Vagina (tissue), 2 donors: ENCODE data around the gene AGO4.

Experiments
- CTCF ChIP-seq, 3 experiments: fragments of 450-650 bp in 2 of 3; fragments of 200-600 bp in 1 of 3; sonication (generic) in 1 of 3; IDR thresholded peaks; one replicate each; pipeline ENCODE4 v1.5.1; 2017 to 2019; ENCODE audit warnings: antibody characterized with exemption in 3 of 3, mild to moderate bottlenecking in 2 of 3, moderate library complexity in 2 of 3
- POLR2A ChIP-seq, 2 donors: fragments of 450-650 bp; IDR thresholded peaks; one replicate each; pipeline ENCODE4 v1.6.1; 2017; ENCODE audit warnings: antibody characterized with exemption in 2 of 2, mild to moderate bottlenecking in 2 of 2, moderate library complexity in 2 of 2

- TF ChIP-seq CTCF (IDR thresholded peaks at IDR 0.05) (no peak), POLR2A (IDR thresholded peaks at IDR 0.05) (no peak)
Observed at GRCh38 chr1:35864813-35865212, 57.0 kb downstream of the AGO4 start.
